CD8-positive, alpha-beta memory T cell (primary cell): ENCODE data around the gene HOXA11. TPM values are rescaled to one million over a fixed set of nuclear protein-coding genes. Genes with fewer than 3 reads are reported as not detected.

Source experiments
- CTCF ChIA-PET: fragments of 350-600 bp; sonication (Branson Sonifier 250); formaldehyde crosslinking; loops from one replicate; lab custom pipeline; 2021; ENCODE audit warnings: antibody characterized with exemption; lab: Charles Lee
- POLR2A ChIA-PET: fragments of 350-600 bp; sonication (Branson Sonifier 250); formaldehyde crosslinking; loops from one replicate; lab custom pipeline; 2021; ENCODE audit warnings: antibody characterized with exemption; lab: Charles Lee
- DNase-seq, 5 donors: peaks; one replicate each; pipeline versions ENCODE4 v3.0.0 to v3.0.0-alpha.2; 2020 to 2022; ENCODE audit warnings: mixed read lengths in 1 of 5
- H3K27ac ChIP-seq: one replicate; pipeline ENCODE4 v1.7.0; 2013; ENCODE audit warnings: low read depth, mild to moderate bottlenecking, low read length, moderate library complexity
- H3K27me3 ChIP-seq: 2 replicates; pipeline ENCODE4 v1.7.0; 2013; ENCODE audit warnings: low read length, mild to moderate bottlenecking; ENCODE audit not compliant: insufficient read depth, poor library complexity, severe bottlenecking
- H3K36me3 ChIP-seq: 2 replicates; pipeline ENCODE4 v1.7.0; 2013; ENCODE audit warnings: mild to moderate bottlenecking, low read length, moderate library complexity; ENCODE audit not compliant: insufficient read depth
- H3K4me1 ChIP-seq: 2 replicates; pipeline ENCODE4 v1.7.0; 2013; ENCODE audit warnings: mild to moderate bottlenecking, low read length, moderate library complexity; ENCODE audit not compliant: insufficient read depth
- H3K4me3 ChIP-seq: 2 replicates; pipeline ENCODE4 v1.7.0; 2013; ENCODE audit warnings: mild to moderate bottlenecking, low read length
- H3K9me3 ChIP-seq: 2 replicates; pipeline ENCODE4 v1.7.0; 2013; ENCODE audit warnings: mild to moderate bottlenecking, low read length
- H3K27ac Mint-ChIP-seq, 8 donors: one replicate each; pipeline ENCODE4 v1.8.0; 2020 to 2021; ENCODE audit warnings: mixed read lengths in 8 of 8, mild to moderate bottlenecking in 6 of 8, inconsistent platforms in 3 of 8, moderate library complexity in 3 of 8
- H3K27me3 Mint-ChIP-seq, 2 donors: one replicate each; pipeline ENCODE4 v1.8.0; 2020 to 2021; ENCODE audit warnings: mixed read lengths in 2 of 2, mild to moderate bottlenecking in 1 of 2, moderate library complexity in 1 of 2
- H3K36me3 Mint-ChIP-seq, 3 donors: one replicate each; pipeline ENCODE4 v1.8.0; 2020 to 2021; ENCODE audit warnings: mixed read lengths in 3 of 3, inconsistent platforms in 1 of 3, mild to moderate bottlenecking in 1 of 3
- H3K4me1 Mint-ChIP-seq, 3 donors: one replicate each; pipeline ENCODE4 v1.8.0; 2020 to 2021; ENCODE audit warnings: mixed read lengths in 3 of 3, inconsistent platforms in 1 of 3, mild to moderate bottlenecking in 1 of 3
- H3K4me3 Mint-ChIP-seq, 7 donors: one replicate each; pipeline ENCODE4 v1.8.0; 2020 to 2021; ENCODE audit warnings: mixed read lengths in 7 of 7, mild to moderate bottlenecking in 6 of 7, moderate library complexity in 4 of 7, inconsistent platforms in 2 of 7
- H3K9me3 Mint-ChIP-seq, 5 donors: one replicate each; pipeline ENCODE4 v1.8.0; 2020 to 2022; ENCODE audit warnings: mixed read lengths in 5 of 5, mild to moderate bottlenecking in 3 of 5, moderate library complexity in 2 of 5, inconsistent platforms in 1 of 5
- polyA plus RNA-seq: library from polyadenylated mRNA; unstranded; fragments of 300-500 nt; fragmentation: Illumina TruSeq; gene quantifications from one replicate; pipeline ENCODE4 v1.2.3, GENCODE V29; 2021
- total RNA-seq, 2 experiments: library from RNA; stranded (reverse); gene quantifications; one replicate each; pipeline ENCODE4 v1.2.3, GENCODE V29; 2021

The HOXA11 gene
- total and polyA plus RNA-seq, 3 experiments from 2014 or later, result not detected

- no peaks in the 10 kb centered on the region for H3K36me3 Mint-ChIP-seq
- H3K9me3 Mint-ChIP-seq, result no peaks in the 10 kb centered on the region
- no peaks in the 10 kb centered on the region for H3K36me3 ChIP-seq
- no peaks in the 10 kb centered on the region for H3K4me1 ChIP-seq
- CTCF ChIA-PET, result interaction anchor here (1.3 to 1.7 kb wide), 2 partner anchors 9 to 10 kb away, joined by 4 to 5 read pairs; partner anchors contain the start of gene HOXA4
- no peaks in the 10 kb centered on the region for H3K4me1 Mint-ChIP-seq
- no peak overlapping the region for H3K27ac Mint-ChIP-seq
- no peaks in the 10 kb centered on the region for H3K9me3 ChIP-seq
- peaks cover 18% of the 10 kb centered on the region for H3K27me3 ChIP-seq
- POLR2A ChIA-PET, result no interaction called here
- peaks cover 32 to 63% of the 10 kb centered on the region in 2 donors for H3K27me3 Mint-ChIP-seq
- DNase-seq, result no peak
- no peak overlapping the region for H3K4me3 ChIP-seq
- H3K27ac ChIP-seq, result no peak overlapping the region
- H3K4me3 Mint-ChIP-seq, result no peak overlapping the region
These were observed 43.7 kb downstream of the HOXA11 start for GRCh38 chr7:27141137-27141922.

GRCh38 chr7:27140126-27140857, 44.7 kb downstream of the HOXA11 start:
- no peak for DNase-seq
- Histone ChIP-seq H3K36me3 (no peaks in the 10 kb centered on the region), H3K27me3 (peaks cover 20% of the 10 kb centered on the region), H3K4me3 (no peak overlapping the region), H3K4me1 (no peaks in the 10 kb centered on the region), H3K27ac (no peak overlapping the region), H3K9me3 (no peaks in the 10 kb centered on the region)
- H3K4me3 Mint-ChIP-seq, result no peak overlapping the region
- H3K36me3 Mint-ChIP-seq, result no peaks in the 10 kb centered on the region
- ChIA-PET CTCF (no interaction called here), POLR2A (no interaction called here)
- peaks cover 32 to 66% of the 10 kb centered on the region in 2 donors for H3K27me3 Mint-ChIP-seq
- H3K27ac Mint-ChIP-seq, result no peak overlapping the region
- H3K9me3 Mint-ChIP-seq, result no peaks in the 10 kb centered on the region
- no peaks in the 10 kb centered on the region for H3K4me1 Mint-ChIP-seq

- Mint-ChIP-seq H3K9me3 (no peaks in the 10 kb centered on the region), H3K27me3 (peaks cover 31 to 70% of the 10 kb centered on the region in 2 donors), H3K4me1 (no peaks in the 10 kb centered on the region), H3K27ac (no peak overlapping the region), H3K36me3 (no peaks in the 10 kb centered on the region), H3K4me3 (no peak overlapping the region)
- H3K36me3 ChIP-seq, result no peaks in the 10 kb centered on the region
- no peaks in the 10 kb centered on the region for H3K4me1 ChIP-seq
- no peaks in the 10 kb centered on the region for H3K9me3 ChIP-seq
- no peak overlapping the region for H3K27ac ChIP-seq
- ChIA-PET POLR2A (no interaction called here), CTCF (no interaction called here)
- DNase-seq, result no peak
- H3K27me3 ChIP-seq, result peaks cover 23% of the 10 kb centered on the region
- no peak overlapping the region for H3K4me3 ChIP-seq
These were observed 45.5 kb downstream of the HOXA11 start for GRCh38 chr7:27139334-27140125.

- Mint-ChIP-seq H3K4me3 (no peak overlapping the region), H3K27ac (no peak overlapping the region), H3K27me3 (peaks cover 30 to 70% of the 10 kb centered on the region in 2 donors), H3K36me3 (no peaks in the 10 kb centered on the region), H3K9me3 (no peaks in the 10 kb centered on the region), H3K4me1 (no peaks in the 10 kb centered on the region)
- Histone ChIP-seq H3K4me3 (no peak overlapping the region), H3K27ac (no peak overlapping the region), H3K36me3 (no peaks in the 10 kb centered on the region), H3K4me1 (no peaks in the 10 kb centered on the region), H3K27me3 (peaks cover 23% of the 10 kb centered on the region), H3K9me3 (no peaks in the 10 kb centered on the region)
- ChIA-PET CTCF (no interaction called here), POLR2A (no interaction called here)
- no peak for DNase-seq
These were observed 46.1 kb downstream of the HOXA11 start for GRCh38 chr7:27138985-27139333.

GRCh38 chr7:27138472-27138871, 46.6 kb downstream of the HOXA11 start:
- no peak overlapping the region for H3K4me3 Mint-ChIP-seq
- H3K4me1 Mint-ChIP-seq, result no peaks in the 10 kb centered on the region
- Histone ChIP-seq H3K9me3 (no peaks in the 10 kb centered on the region), H3K27ac (no peak overlapping the region), H3K27me3 (peaks cover 23% of the 10 kb centered on the region), H3K36me3 (no peaks in the 10 kb centered on the region), H3K4me1 (no peaks in the 10 kb centered on the region), H3K4me3 (no peak overlapping the region)
- no peak for DNase-seq
- CTCF ChIA-PET, result no interaction called here
- H3K27ac Mint-ChIP-seq, result no peak overlapping the region
- no peaks in the 10 kb centered on the region for H3K9me3 Mint-ChIP-seq
- H3K36me3 Mint-ChIP-seq, result no peaks in the 10 kb centered on the region
- POLR2A ChIA-PET, result no interaction called here
- peaks cover 33 to 73% of the 10 kb centered on the region in 2 donors for H3K27me3 Mint-ChIP-seq

GRCh38 chr7:27137640-27138315, 47.3 kb downstream of the HOXA11 start:
- no peaks in the 10 kb centered on the region for H3K4me1 ChIP-seq
- H3K27me3 ChIP-seq, result peaks cover 23% of the 10 kb centered on the region
- no peak for DNase-seq
- no peaks in the 10 kb centered on the region for H3K9me3 Mint-ChIP-seq
- H3K27ac Mint-ChIP-seq, result no peak overlapping the region
- no peaks in the 10 kb centered on the region for H3K36me3 Mint-ChIP-seq
- H3K4me3 ChIP-seq, result no peak overlapping the region
- no peaks in the 10 kb centered on the region for H3K36me3 ChIP-seq
- ChIA-PET CTCF (no interaction called here), POLR2A (no interaction called here)
- H3K27ac ChIP-seq, result no peak overlapping the region
- H3K9me3 ChIP-seq, result no peaks in the 10 kb centered on the region
- H3K27me3 Mint-ChIP-seq, result peaks cover 40 to 77% of the 10 kb centered on the region in 2 donors
- no peaks in the 10 kb centered on the region for H3K4me1 Mint-ChIP-seq
- no peak overlapping the region for H3K4me3 Mint-ChIP-seq

- no peak overlapping the region for H3K4me3 ChIP-seq
- H3K27ac ChIP-seq, result no peak overlapping the region
- H3K4me3 Mint-ChIP-seq, result no peak overlapping the region
- POLR2A ChIA-PET, result no interaction called here
- no peaks in the 10 kb centered on the region for H3K36me3 ChIP-seq
- H3K36me3 Mint-ChIP-seq, result no peaks in the 10 kb centered on the region
- H3K9me3 ChIP-seq, result no peaks in the 10 kb centered on the region
- no peak for DNase-seq
- no peak overlapping the region for H3K27ac Mint-ChIP-seq
- H3K9me3 Mint-ChIP-seq, result no peaks in the 10 kb centered on the region
- peaks cover 6% of the 10 kb centered on the region for H3K4me1 ChIP-seq
- peaks cover 39 to 74% of the 10 kb centered on the region in 2 donors for H3K27me3 Mint-ChIP-seq
- CTCF ChIA-PET, result interaction anchor here (2.0 kb wide), 1 partner anchor 16 kb away, joined by 5 read pairs; no protein-coding TSS in a partner anchor
- peaks cover 23% of the 10 kb centered on the region for H3K27me3 ChIP-seq
- peaks cover 0 to 3% (median 0%) of the 10 kb centered on the region in 3 donors for H3K4me1 Mint-ChIP-seq
These were observed 50.6 kb downstream of the HOXA11 start for GRCh38 chr7:27134392-27134791.
